CD14-positive monocyte (primary cell): ENCODE data around the gene KCNH1. TPM values are rescaled to one million over a fixed set of nuclear protein-coding genes. Genes with fewer than 3 reads are reported as not detected.

ENCODE experiments used
- DNase-seq, 3 donors: peaks; one replicate each; pipeline ENCODE4 v3.0.0-alpha.2; 2011 to 2022
- H2AFZ ChIP-seq: 2 replicates; pipeline ENCODE4 v1.6.0; 2012; ENCODE audit warnings: mild to moderate bottlenecking, low read depth, low read length, inconsistent platforms; ENCODE audit not compliant: insufficient read depth, poor library complexity, severe bottlenecking
- H3K27ac ChIP-seq, 2 donors: 1 replicate in 1 of 2; 2 replicates in 1 of 2; pipeline ENCODE4 v1.5.1; 2012 to 2013; ENCODE audit warnings: low read length in 2 of 2, control low read depth in 1 of 2, inconsistent platforms in 1 of 2, low read depth in 1 of 2, mild to moderate bottlenecking in 1 of 2
- H3K27me3 ChIP-seq, 2 donors: one replicate each; pipeline versions ENCODE4 v1.6.0 to v1.6.1; 2011 to 2013; ENCODE audit warnings: low read length in 2 of 2; ENCODE audit not compliant: control insufficient read depth in 2 of 2, insufficient read depth in 2 of 2
- H3K36me3 ChIP-seq, 2 donors: replicated peaks in 1 of 2; 1 replicate in 1 of 2; 2 replicates in 1 of 2; pipeline versions ENCODE4 v1.5.1 to v1.6.1; 2012 to 2013; ENCODE audit warnings: low read length in 2 of 2, control low read depth in 1 of 2, inconsistent platforms in 1 of 2, mild to moderate bottlenecking in 1 of 2; ENCODE audit not compliant: insufficient read depth in 2 of 2, control insufficient read depth in 1 of 2
- H3K4me1 ChIP-seq, 2 donors: 1 replicate in 1 of 2; 2 replicates in 1 of 2; pipeline versions ENCODE4 v1.5.1 to v1.6.1; 2012 to 2013; ENCODE audit warnings: low read length in 2 of 2, control low read depth in 1 of 2, inconsistent platforms in 1 of 2, mild to moderate bottlenecking in 1 of 2, moderate library complexity in 1 of 2; ENCODE audit not compliant: insufficient read depth in 2 of 2, control insufficient read depth in 1 of 2
- H3K4me2 ChIP-seq: replicated peaks from 2 replicates; pipeline ENCODE3; 2012; ENCODE audit warnings: low read length, moderate library complexity, mild to moderate bottlenecking; ENCODE audit not compliant: poor library complexity, severe bottlenecking; ENCODE audit errors: extremely low read depth
- H3K4me3 ChIP-seq, 3 experiments: fragments of 200-600 bp in 1 of 3; sonication (generic) in 1 of 3; replicated peaks in 1 of 3; 1 replicate in 2 of 3; 2 replicates in 1 of 3; pipeline ENCODE4 v1.5.1; 2011 to 2013; ENCODE audit warnings: low read length in 3 of 3, mild to moderate bottlenecking in 3 of 3, control low read depth in 2 of 3, low read depth in 2 of 3, inconsistent platforms in 1 of 3, moderate library complexity in 1 of 3
- H3K79me2 ChIP-seq: 2 replicates; pipeline ENCODE4 v1.6.0; 2012; ENCODE audit warnings: mild to moderate bottlenecking, control low read depth, inconsistent platforms, low read length, moderate library complexity; ENCODE audit not compliant: insufficient read depth
- H3K9ac ChIP-seq: 2 replicates; pipeline ENCODE4 v1.6.0; 2017; ENCODE audit warnings: low read length, mild to moderate bottlenecking; ENCODE audit not compliant: insufficient read depth, poor library complexity, severe bottlenecking
- H3K9me3 ChIP-seq, 2 donors: replicated peaks in 1 of 2; 1 replicate in 1 of 2; 2 replicates in 1 of 2; pipeline versions ENCODE4 v1.5.1 to v1.6.1; 2012 to 2013; ENCODE audit warnings: low read length in 2 of 2, control low read depth in 1 of 2; ENCODE audit not compliant: control insufficient read depth in 1 of 2, insufficient read depth in 1 of 2
- H4K20me1 ChIP-seq: 2 replicates; pipeline ENCODE4 v1.6.0; 2012; ENCODE audit warnings: mild to moderate bottlenecking, low read length, control low read depth, moderate library complexity; ENCODE audit not compliant: insufficient read depth
- H3K27ac Mint-ChIP-seq, 7 donors: one replicate each; pipeline ENCODE4 v1.8.0; 2020; ENCODE audit warnings: mild to moderate bottlenecking in 7 of 7, mixed read lengths in 7 of 7, moderate library complexity in 6 of 7, inconsistent platforms in 2 of 7
- H3K27me3 Mint-ChIP-seq, 3 donors: one replicate each; pipeline ENCODE4 v1.8.0; 2021 to 2022; ENCODE audit warnings: low read depth in 3 of 3, mild to moderate bottlenecking in 3 of 3, mixed read lengths in 3 of 3, moderate library complexity in 3 of 3, inconsistent platforms in 1 of 3
- H3K36me3 Mint-ChIP-seq, 2 donors: one replicate each; pipeline ENCODE4 v1.8.0; 2020; ENCODE audit warnings: mixed read lengths in 2 of 2, inconsistent platforms in 1 of 2, mild to moderate bottlenecking in 1 of 2
- H3K4me1 Mint-ChIP-seq: one replicate; pipeline ENCODE4 v1.8.0; 2020; ENCODE audit warnings: mild to moderate bottlenecking, mixed read lengths
- H3K4me3 Mint-ChIP-seq, 2 donors: one replicate each; pipeline ENCODE4 v1.8.0; 2020; ENCODE audit warnings: mild to moderate bottlenecking in 2 of 2, mixed read lengths in 2 of 2, moderate library complexity in 1 of 2
- H3K9me3 Mint-ChIP-seq, 7 donors: one replicate each; pipeline ENCODE4 v1.8.0; 2020 to 2022; ENCODE audit warnings: mixed read lengths in 7 of 7, mild to moderate bottlenecking in 6 of 7, moderate library complexity in 6 of 7, inconsistent platforms in 2 of 7
- CTCF ChIP-seq: fragments of 200-600 bp; IDR thresholded peaks from one replicate; pipeline ENCODE4 v1.8.0; 2022; ENCODE audit warnings: antibody characterized with exemption, mild to moderate bottlenecking
- WGBS: methylation state at CpG from one replicate; pipeline ENCODE4 v1.1.5; 2013; ENCODE audit warnings: missing lambda C conversion rate; ENCODE audit not compliant: insufficient coverage; 5-methylcytosine and 5-hydroxymethylcytosine counted together
- intact Hi-C, 2 donors: fragments of 100-400 bp; cut with micrococcal nuclease; formaldehyde crosslinking; loops; one replicate each; pipeline versions ENCODE4 v1.15.0 to v1.15.1; 2023
- polyA plus RNA-seq, 3 donors: library from polyadenylated mRNA; depleted of rRNA in 1 of 3; unstranded in 2 of 3; stranded (reverse) in 1 of 3; fragments of 300-500 nt in 2 of 3; fragments of >200 nt in 1 of 3; fragmentation: Illumina TruSeq in 2 of 3; gene quantifications; 1 replicate in 2 of 3; 2 replicates in 1 of 3; pipeline ENCODE4 v1.2.3, GENCODE V29; 2012 to 2021

The KCNH1 gene
- polyA plus RNA-seq, 3 donors, result not detected

- intact Hi-C loops, result no loop called here
- no peaks in the 10 kb centered on the region for H3K79me2 ChIP-seq
- no peak for DNase-seq
- Mint-ChIP-seq H3K4me3 (no peak overlapping the region), H3K9me3 (peaks cover 0 to 6% (median 3%) of the 10 kb centered on the region in 7 donors), H3K36me3 (no peaks in the 10 kb centered on the region), H3K27ac (no peak overlapping the region), H3K27me3 (peaks cover 0 to 2% (median 0%) of the 10 kb centered on the region in 3 donors), H3K4me1 (no peaks in the 10 kb centered on the region)
- no peaks in the 10 kb centered on the region for H4K20me1 ChIP-seq
- H3K4me1 ChIP-seq, result no peaks in the 10 kb centered on the region
- TF ChIP-seq CTCF, result no peak
- no CpG with 5 or more reads among the region's 1 CpG for WGBS
- peaks cover 0 to 4% of the 10 kb centered on the region in 2 donors for H3K9me3 ChIP-seq
- no peak overlapping the region for H3K4me3 ChIP-seq
- H3K27me3 ChIP-seq, result no peaks in the 10 kb centered on the region
- H3K9ac ChIP-seq, result no peak overlapping the region
- H3K36me3 ChIP-seq, result no peaks in the 10 kb centered on the region
- H3K27ac ChIP-seq, result no peak overlapping the region
- no peak overlapping the region for H3K4me2 ChIP-seq
- no peak overlapping the region for H2AFZ ChIP-seq
Observed at GRCh38 chr1:210918893-210919292, 215.1 kb downstream of the KCNH1 start.

DNA sequence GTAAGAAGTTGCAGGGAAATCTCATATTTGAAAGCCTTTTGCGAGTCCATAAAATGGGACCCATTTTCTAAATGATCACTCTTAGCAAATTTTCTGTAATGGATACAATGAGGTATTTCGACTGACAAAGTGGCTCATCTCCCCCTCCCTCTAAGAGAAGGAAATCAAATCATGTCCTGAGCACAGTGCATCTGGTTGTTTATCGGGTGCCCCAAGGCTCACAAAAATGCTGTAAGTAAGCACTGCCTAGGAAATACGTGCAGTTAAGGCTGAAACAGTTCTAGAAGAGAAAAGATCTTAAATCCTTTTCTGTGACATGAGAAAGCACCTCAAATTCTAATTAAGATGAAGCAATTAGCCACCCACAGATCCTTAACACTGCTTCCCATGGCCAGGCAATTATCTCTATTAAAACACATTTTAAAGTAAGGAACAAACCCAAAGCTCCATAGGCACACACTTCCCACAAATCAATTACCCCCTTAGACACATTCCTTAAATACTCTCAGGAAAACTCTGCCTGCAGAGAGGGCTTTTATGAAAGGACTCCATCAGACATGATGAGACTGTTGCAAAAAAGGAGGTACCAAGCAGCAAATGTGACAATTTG, 216.3 kb downstream of the KCNH1 start:
- H3K4me1 Mint-ChIP-seq, result no peaks in the 10 kb centered on the region
- H3K36me3 ChIP-seq, result no peaks in the 10 kb centered on the region
- H3K27ac Mint-ChIP-seq, result no peak overlapping the region
- no peak overlapping the region for H3K27ac ChIP-seq
- H2AFZ ChIP-seq, result no peak overlapping the region
- WGBS, result no CpG with 5 or more reads among the region's 4 CpGs
- H3K9ac ChIP-seq, result no peak overlapping the region
- no peak overlapping the region for H3K4me3 Mint-ChIP-seq
- no peaks in the 10 kb centered on the region for H3K36me3 Mint-ChIP-seq
- H3K4me1 ChIP-seq, result no peaks in the 10 kb centered on the region
- peaks cover 0 to 2% (median 0%) of the 10 kb centered on the region in 3 donors for H3K27me3 Mint-ChIP-seq
- H3K4me2 ChIP-seq, result no peak overlapping the region
- intact Hi-C loops, result no loop called here
- no peaks in the 10 kb centered on the region for H3K27me3 ChIP-seq
- H3K4me3 ChIP-seq, result no peak overlapping the region
- no peaks in the 10 kb centered on the region for H4K20me1 ChIP-seq
- DNase-seq, result no peak
- H3K9me3 ChIP-seq, result peaks cover 0 to 4% of the 10 kb centered on the region in 2 donors
- H3K9me3 Mint-ChIP-seq, result peaks cover 0 to 6% (median 2%) of the 10 kb centered on the region in 7 donors
- no peaks in the 10 kb centered on the region for H3K79me2 ChIP-seq
- TF ChIP-seq CTCF, result no peak
